Measurements from ENCODE around the gene CALML5.

CALML5 gene

GRCh38 chr10:5457741-5458140 lies 41.6 kb downstream of the CALML5 start:
- H3K9me3 ChIP-seq (ENCODE audit: control insufficient read depth, insufficient read depth, low read depth, low read length): no peaks in the 10 kb centered on the region
- POLR2A ChIA-PET: no interaction called here
- CTCF ChIA-PET: no interaction called here
- H3K27ac ChIP-seq (ENCODE audit: extremely low read depth, low read depth, low read length): no peak overlapping the region
- H3K4me1 ChIP-seq (ENCODE audit: control insufficient read depth, insufficient read depth, low read length): no peaks in the 10 kb centered on the region
- no peak overlapping the region for H3K4me3 ChIP-seq (ENCODE audit: low read depth, low read length)
- H3K36me3 ChIP-seq (ENCODE audit: control insufficient read depth in 2 of 2, insufficient read depth in 1 of 2, low read length in 2 of 2): peaks cover 47 to 89% of the 10 kb centered on the region in 2 experiments
- TF ChIP-seq ZNF610 (tag by site-specific recombination; IDR thresholded peaks at IDR 0.05; ENCODE audit: borderline replicate concordance) (no peak), HIC1 (tag by site-specific recombination; IDR thresholded peaks at IDR 0.05) (no peak), ZNF843 (tag by site-specific recombination; IDR thresholded peaks at IDR 0.05) (no peak), ZNF623 (tag by site-specific recombination; IDR thresholded peaks at IDR 0.05) (no peak), GLI4 (tag by site-specific recombination; IDR thresholded peaks at IDR 0.05) (no peak), ZNF280D (tag by site-specific recombination; IDR thresholded peaks at IDR 0.05) (no peak), ZNF654 (tag by site-specific recombination; IDR thresholded peaks at IDR 0.05; ENCODE audit: low read depth) (no peak), KLF8 (tag by site-specific recombination; IDR thresholded peaks at IDR 0.05) (no peak), BCL11A (tag by site-specific recombination; IDR thresholded peaks at IDR 0.05; ENCODE audit: low read depth) (no peak)

- no peaks in the 10 kb centered on the region for H3K4me1 ChIP-seq (ENCODE audit: control insufficient read depth, insufficient read depth, low read length)
- TF ChIP-seq ZNF776 (tag by site-specific recombination; IDR thresholded peaks at IDR 0.05; ENCODE audit: borderline replicate concordance) (no peak), ZNF292 (tag by site-specific recombination; IDR thresholded peaks at IDR 0.05; ENCODE audit: borderline replicate concordance, low read depth) (no peak), ZNF596 (tag by site-specific recombination; IDR thresholded peaks at IDR 0.05) (no peak), ZSCAN18 (tag by site-specific recombination; IDR thresholded peaks at IDR 0.05) (no peak), ZNF555 (tag by site-specific recombination; conservative IDR thresholded peaks at IDR 0.05) (no peak), ZNF514 (tag by site-specific recombination; IDR thresholded peaks at IDR 0.05) (no peak)
- H3K36me3 ChIP-seq (ENCODE audit: control insufficient read depth in 2 of 2, insufficient read depth in 1 of 2, low read length in 2 of 2): peaks cover 53 to 97% of the 10 kb centered on the region in 2 experiments
- POLR2A ChIA-PET: no interaction called here
- CTCF ChIA-PET: interaction anchor here (0.7 to 2.1 kb wide), 4 partner anchors 14 to 173 kb away, joined by 4 to 6 read pairs (median 5); no protein-coding TSS in a partner anchor
- no peak overlapping the region for H3K27ac ChIP-seq (ENCODE audit: extremely low read depth, low read depth, low read length)
- H3K9me3 ChIP-seq (ENCODE audit: control insufficient read depth, insufficient read depth, low read depth, low read length): no peaks in the 10 kb centered on the region
- H3K4me3 ChIP-seq (ENCODE audit: low read depth, low read length): no peak overlapping the region
Measured at GRCh38 chr10:5456563-5456962, 42.8 kb downstream of the CALML5 start.
